ENCODE measurements around the gene SPTBN4.

GRCh38 chr19:40621966-40622772 lies 155.4 kb downstream of the SPTBN4 start:
- TF ChIP-seq POLR2A (IDR thresholded peaks at IDR 0.05; ENCODE audit: low read depth, low read length) (no peak), EGR1 (IDR thresholded peaks at IDR 0.05; ENCODE audit: borderline replicate concordance in 1 of 2, low read depth in 2 of 2, low read length in 2 of 2) (no peak), ZBTB11 (CRISPR knock-in tag; IDR thresholded peaks at IDR 0.05) (no peak)
